ENCODE data around the gene MAD2L2.

Gene MAD2L2

DNA sequence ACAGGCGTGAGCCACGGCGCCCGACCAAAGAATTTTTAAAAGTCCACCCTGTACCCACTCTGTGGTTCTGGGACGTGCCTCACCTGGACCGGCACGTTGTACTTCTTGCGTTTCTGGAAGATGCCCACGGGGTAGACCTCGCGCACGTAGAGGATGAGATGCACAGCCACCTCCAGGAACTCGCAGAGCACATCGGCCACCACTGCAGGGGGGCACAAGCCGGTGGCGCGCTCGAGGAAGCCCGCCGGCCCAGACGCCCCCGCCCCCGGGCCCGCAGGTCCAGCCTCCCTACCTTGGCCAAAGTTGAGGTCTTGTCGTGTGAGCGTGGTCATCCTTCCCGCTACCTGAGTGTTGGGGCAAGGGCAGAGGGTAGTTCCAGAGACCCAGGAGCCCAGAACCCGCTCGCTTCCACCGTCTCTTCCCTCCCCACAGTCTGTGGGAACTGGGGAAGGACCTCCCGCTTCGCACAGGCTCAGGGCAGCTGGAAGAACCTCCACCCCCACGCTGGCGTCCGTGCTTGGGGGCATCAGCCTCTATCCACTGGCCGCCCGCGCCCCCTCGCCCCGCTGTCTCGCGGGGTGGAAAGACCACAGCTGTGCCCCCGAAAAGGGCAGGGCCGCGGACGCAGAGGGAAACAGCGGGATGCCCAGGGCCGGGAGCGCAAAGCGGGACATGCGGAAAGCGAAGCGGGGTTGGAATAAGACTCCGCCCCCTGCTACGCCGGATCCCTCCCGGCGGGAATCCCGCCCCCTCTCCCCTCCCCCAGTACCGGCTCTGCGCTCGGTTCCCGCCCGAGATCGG, 478 bp downstream of the MAD2L2 start:
- peak in 1 of 2 experiments; percentile 41 for DNase-seq

DNA sequence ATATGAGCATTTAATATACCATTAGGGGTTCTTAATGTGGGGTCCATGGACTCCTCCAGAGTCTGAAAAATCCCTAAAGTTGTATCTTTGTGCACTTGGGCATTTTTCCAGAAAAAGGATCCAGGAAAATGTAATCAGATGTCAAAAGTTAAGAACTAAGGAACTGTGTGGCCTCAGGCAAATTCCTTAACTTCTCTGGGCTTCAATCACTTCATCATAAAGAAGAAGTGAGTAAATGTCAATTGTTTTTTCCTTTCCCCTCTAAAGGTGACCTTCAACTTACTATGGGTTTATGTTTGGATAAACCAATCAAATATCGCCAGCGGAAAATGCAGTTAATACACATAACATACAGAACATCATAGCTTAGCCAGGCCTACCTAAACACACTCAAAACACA, 2.5 kb downstream of the MAD2L2 start:
- DNase-seq, result no peak

DNA sequence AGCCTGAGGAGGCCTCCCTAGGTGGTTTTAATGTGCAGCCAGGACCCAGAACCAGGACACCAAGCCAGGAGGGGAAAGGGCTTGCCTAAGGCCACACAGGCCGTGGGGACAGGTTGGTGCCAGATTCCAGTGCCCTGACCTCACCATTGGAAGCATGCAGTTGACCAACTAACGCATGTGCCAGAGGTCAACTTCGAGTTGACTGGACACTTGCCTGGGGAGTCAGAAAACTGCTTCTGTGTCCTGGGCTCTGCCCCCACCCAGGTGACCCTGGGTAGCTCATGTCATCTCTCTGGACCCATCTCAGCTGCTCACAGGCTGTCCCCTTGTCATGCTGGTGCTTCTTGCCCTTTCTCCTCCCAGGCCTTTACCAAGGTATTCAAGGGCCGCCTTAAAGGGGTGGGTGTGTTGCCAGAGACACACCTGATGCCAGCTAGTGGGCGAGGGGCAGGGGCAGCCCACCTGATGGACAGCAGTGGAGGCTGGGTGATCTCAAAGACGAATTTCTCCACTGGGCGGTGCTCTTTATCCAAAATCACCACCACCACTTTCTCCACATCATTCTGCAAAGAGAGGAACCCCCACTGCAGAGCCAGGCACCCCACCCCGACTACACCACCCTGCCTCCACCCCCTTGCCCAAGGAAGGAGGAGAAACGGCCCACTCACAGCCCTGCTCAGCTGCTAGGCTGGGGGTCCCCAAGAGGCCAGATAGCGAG, 4.4 kb downstream of the MAD2L2 start:
- DNase-seq, result peak in 1 of 2 experiments; percentile 5

DNA sequence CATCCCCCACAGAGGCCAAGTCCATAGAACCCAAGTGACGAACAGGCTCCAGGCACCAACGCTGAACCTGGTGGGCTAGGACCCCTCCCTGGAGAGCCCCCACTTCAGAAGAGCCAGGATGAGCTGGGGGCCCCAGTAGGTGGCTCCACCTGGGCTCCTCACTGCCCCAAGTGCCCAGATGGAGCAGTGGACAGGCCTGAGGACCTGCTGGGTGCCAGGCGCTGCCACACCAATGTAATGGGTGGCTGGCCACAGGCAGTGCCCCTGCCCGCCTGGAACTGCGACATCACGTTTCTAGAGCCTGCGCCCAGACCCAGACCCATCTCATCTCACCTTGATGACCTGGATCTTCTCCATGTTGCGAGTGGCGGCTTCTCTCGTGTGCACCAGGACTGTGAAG, 5.6 kb downstream of the MAD2L2 start:
- DNase-seq, result no peak

DNA sequence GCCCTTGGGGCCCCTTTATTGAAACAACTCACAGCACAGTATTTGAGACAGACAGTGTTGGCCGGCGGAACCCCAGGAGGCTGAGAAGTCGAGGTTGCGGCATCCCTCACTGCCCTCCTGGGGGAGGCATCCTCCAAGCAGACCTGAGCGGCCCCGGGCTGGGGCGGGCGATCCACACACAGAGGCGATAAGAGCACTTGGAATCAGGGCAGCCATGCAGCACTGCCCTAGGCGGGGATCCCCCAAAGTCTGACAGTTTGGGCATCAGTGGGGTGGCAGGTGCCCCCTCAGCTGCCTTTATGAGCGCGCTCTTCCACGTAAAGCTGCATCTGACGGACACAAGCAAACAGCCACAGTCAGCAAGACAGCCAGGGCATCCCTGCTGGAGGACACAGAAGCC, 6.5 kb downstream of the MAD2L2 start:
- DNase-seq, result no peak

DNA sequence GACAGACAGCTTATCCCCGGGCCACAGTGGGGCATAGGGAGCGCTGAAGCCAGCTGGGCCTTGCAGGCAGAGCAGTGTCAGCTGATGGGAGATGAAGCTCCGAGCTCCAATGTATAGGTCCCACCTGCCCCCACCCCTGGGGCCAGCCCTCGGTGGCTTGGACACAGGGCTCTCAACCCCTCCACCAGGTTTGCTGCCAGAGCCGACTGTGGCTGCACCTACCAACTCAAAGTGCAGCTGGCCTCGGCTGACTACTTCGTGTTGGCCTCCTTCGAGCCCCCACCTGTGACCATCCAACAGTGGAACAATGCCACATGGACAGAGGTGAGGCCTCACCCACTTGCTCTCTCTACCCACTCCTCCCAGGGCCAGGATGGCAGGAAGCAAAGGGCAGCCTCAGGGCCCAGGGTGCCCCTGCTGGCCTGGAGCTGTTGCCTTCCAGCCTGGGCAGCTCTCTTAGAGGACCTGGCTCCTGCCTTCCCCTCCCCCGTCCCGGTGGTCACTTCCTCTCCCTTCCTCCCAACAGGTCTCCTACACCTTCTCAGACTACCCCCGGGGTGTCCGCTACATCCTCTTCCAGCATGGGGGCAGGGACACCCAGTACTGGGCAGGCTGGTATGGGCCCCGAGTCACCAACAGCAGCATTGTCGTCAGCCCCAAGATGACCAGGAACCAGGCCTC, 7.7 kb downstream of the MAD2L2 start:
- DNase-seq, result no peak

DNA sequence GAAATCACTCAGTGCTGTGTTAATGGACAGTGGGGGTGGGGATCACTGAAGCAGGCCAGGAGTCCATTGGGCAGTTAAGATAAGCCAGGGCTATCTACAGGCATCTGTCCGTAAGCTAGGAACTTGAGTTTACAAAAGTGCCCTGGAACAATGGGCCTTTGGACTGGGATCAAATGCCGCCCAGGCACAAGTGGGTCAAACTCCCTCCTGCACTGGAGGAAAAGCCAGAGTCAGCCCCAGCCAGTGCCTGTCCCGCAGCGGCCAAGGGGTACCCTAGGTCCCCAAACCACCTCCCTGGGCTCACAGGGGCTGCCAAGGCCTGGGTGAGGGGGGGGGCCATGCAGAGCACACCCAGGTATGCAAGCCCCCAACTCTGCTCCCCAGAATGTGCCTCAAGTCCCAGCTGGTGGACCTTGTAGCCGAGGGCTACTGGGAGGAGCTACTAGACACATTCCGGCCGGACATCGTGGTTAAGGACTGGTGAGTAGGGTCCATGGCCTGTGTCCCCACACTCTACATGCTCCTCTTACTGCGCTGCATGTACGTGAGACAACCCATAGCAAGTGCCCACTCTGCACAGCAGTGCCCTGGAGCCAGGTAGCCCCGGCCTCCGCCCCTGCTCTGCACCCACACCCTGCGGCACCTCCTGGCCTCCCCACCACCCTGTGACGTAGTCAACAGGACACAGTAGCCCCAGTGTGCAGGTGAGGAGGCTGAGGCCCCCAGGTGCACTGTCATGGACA, 9.2 kb downstream of the MAD2L2 start:
- DNase-seq, result no peak

DNA sequence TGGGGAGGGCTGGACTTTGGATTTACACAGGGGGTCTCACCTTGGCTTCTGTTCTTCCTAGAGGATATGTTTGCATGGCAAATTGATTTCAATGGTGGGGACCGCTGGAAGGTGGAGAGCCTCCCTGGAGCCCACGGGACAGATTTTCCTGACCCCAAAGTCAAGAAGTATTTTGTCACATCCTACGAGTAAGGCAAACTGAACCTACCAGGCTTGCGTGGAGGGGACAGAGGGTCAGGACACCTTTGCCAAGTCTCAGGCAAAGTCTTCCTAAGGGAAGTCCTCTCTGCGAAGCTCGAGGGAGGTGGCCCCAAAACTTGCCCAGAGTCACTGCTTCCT, 9.8 kb downstream of the MAD2L2 start:
- DNase-seq, result no peak

DNA sequence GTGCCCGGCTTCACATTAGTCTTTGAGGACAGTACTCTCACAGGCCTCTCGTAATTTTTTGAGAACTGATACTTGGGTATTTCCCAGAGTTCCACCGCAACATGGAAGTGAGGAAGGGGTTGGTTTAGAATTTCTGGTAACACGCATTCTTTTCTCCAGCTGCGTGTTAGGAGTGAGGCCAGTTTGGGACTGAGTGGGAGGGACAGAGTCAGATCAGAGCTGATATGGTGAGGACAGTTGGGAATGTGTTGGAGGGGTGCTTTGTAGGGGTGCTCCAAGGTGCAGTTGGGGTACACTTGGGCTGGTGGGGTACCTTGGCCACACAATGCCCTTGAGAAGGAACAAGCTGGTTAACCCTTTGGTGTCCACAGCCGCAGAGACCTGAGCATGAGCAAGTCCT, 10.2 kb downstream of the MAD2L2 start:
- DNase-seq, result no peak

DNA sequence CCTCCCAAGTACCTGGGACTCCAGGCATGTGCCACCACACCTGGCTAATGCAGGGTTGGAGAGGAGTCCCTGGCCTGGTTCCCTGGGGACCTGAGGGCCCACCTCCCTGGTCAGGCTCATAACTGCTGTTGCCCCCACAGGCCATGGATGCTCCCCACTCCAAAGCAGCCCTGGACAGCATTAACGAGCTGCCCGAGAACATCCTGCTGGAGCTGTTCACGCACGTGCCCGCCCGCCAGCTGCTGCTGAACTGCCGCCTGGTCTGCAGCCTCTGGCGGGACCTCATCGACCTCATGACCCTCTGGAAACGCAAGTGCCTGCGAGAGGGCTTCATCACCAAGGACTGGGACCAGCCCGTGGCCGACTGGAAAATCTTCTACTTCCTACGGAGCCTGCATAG, 12.4 kb downstream of the MAD2L2 start:
- DNase-seq, result no peak

DNA sequence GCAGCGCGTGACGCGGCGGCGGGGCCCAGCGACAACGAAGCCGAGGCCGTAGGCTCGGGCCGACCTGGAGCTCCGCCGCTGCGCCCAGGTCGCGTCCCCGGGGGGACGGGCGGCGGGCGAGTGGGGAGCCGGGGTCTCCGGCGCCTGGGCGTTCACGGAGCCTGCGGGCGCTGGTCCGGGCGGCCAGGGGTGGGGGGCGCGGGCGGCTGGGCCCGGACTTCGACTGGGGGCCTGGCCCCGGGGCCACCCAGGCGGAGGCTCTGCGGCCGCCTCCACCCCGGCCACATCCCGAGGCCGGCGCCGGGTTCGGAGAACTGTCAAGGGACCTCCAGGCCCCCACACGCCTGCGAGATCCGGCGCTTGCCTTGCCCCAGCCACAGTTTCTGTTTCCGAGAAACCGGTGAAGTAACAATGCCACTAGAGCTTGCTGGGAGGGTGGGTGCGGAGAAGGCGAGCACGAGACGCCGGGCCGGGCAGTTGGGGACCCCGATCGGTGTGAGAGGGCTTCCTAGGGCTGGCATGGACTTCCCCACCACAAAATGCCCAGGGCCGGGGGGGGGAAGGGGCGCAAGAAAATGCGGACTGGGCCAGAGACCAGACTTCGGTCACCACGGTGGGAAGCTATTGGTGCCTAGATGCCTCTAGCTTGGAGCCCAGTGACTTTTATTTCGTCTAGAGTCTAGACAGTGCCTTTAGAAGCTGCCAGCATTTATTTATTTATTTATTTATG, 16.4 kb downstream of the MAD2L2 start:
- peak; percentile 47 to 53 for DNase-seq

DNA sequence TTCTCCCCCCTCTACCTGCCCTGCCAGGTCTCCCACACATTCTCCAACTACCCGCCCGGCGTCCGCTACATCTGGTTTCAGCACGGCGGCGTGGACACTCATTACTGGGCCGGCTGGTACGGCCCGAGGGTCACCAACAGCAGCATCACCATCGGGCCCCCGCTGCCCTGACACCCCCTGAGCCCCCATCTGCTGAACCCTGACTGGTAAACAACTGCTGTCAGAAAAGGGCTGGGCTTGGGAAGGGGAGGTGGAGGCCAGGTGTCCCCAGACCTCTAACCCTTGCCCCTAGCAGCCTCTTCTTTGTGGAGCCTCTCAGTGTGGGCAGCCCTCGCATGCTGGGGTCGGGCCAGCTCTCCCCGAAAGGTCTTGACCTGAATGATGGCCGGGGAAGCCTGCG, 19.8 kb downstream of the MAD2L2 start:
- DNase-seq, result no peak

DNA sequence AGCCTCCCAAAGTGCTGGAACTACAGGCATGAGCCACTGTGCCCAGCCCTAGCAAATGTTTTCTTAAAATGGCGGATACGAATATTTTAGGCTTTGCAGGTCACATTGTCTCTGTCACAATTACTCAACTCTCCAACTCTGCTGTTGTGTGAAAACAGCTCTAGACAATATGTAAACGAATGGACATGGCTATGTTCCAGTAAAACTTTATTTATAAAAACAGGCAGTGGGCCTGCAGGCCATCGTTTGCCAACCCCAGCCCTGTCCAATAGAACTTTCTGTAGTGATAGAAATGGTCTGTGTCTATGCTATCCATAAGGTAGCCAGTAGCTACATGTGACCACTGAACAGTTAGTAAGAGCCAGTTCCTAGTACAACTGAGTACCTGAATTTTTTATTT, 21.2 kb downstream of the MAD2L2 start:
- no peak for DNase-seq

DNA sequence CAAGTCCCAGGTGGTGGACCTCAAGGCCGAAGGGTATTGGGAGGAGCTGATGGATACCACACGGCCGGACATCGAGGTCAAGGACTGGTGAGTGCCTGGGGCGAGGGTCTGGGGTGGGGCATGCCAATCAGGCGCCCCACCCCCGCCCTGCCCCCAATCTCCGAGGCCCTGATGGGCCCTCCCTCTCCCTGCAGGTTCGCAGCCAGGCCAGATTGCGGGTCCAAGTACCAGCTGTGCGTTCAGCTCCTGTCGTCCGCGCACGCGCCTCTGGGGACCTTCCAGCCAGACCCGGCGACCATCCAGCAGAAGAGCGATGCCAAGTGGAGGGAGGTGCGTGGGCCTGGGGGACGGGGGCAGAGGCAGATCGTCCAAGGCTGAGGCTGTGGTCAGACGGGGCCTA, 22.4 kb downstream of the MAD2L2 start:
- DNase-seq, result no peak

DNA sequence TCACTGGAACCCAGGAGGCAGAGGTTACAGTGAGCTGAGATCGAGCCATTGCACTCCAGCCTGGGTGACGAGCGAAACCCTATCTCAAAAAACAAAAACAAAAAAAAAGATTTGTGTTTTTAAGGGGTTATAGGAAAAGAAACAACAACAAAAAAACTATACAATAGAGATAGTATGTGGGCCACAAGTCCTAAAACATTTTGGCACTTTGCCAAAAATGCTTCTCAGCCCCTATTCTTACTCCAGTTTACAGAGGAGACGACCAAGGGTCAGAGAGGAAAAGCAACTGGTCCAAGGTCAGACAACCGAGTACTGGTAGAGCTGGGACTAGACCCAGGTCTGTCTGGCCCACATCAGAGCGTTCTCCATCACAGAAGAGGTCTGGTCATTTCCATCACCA, 23.3 kb downstream of the MAD2L2 start:
- no peak for DNase-seq

DNA sequence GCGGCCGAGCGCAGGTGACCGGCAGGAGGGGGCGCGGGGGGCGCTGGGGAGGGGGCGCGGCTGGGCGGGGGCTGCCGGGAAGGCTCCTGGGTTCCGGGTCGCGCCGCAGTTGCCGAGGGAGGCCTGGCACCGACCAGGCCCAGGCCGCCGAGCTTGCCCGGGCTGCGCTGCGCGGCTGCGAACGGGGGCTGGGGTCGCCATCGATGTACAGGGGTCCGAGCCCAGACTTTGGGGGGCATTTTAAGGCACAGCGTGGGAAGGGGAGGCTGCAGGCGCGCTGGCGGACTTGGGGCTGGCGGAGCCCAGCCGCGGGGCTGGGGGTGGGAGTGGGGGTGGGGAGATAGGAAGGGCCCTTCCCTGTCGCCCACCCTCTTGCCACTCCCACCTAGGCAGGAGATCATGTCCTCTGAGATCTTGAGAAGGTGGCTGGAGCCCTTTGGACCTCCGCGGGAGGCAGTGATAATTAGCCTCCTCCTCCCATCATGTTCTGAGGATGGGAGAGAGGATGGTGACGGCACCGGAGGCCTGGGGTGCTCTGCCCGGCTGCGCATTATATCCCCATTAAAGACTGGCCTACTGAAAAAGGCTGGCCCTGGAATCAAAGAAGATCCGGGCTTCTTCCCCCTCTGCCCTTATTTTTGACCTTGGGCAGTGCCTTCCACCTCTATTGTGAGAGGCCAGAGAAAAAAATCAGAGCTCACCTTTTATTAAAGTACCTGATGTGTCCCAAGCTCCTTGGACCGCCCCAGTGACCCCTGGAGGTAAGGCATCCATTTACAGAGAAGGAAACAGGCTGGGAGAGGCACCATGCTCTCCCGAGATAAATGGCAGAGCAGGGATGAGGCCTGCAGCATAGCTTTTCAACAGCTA, 25.8 kb downstream of the MAD2L2 start:
- no peak for DNase-seq

DNA sequence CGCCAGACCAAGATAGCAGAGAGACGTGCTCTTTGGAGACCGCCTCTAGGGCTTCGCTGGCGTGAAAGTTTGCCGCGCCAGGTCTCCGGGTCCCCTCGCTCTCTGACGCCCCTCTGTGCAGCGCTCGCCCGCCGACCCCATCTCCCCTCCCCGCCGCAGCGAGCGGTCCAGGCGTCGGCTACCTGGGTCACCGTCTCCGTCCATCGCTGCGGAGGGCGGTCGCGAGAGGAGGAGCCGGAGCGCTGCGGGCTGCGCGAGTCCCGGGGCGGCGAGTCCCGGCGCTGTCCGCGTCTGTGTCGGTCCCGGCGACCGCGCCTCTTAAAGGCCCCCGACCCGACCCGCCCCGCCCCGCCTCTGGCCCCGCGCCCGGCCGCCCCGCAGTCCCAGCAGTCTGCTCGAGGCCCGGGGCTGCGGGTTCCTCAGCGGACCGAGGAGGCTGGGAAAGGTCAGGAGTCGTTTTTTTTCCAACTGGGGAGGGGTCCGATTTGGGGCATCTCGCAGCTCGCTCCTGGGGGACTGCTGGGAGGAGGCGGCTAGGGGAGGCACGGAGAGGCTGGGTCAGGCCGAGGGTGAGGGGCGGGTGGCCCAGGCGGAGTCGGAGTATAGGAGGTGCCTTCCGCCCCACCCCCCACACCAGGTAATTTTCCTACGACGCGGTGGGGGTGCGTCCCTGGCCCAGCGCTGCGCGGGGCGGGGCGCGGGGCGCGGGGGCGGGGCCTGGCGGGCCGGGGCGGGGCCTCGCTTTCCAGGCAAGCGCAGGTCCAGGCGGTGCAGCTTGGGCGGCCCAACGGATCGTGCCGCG, 26.6 kb downstream of the MAD2L2 start, which contains the start of the genes FBXO2 and FBXO44:
FBXO2 (minus strand) TSS at position 293 of the 802 bp plus-strand sequence; CDS start at position 204, 89 bp downstream.
FBXO44 (plus strand) TSS at position 741 of the 802 bp plus-strand sequence. CDS start 959 bp downstream, outside the sequence.
- no peak for DNase-seq

DNA sequence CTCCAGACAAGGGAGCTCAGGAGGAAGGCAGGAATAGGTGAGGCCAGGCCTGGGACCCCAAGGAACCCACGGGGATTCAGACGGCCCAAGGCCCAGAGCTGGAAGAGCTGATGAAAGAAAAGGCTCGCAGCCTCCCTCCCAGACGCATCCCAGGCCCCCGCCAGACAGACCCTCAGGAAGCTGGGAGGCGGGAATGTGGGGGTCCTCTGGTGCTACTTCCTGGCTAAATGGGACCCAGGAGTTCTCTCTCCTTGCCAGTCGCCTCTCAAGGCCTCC, 27.1 kb downstream of the MAD2L2 start:
- DNase-seq, result no peak

DNA sequence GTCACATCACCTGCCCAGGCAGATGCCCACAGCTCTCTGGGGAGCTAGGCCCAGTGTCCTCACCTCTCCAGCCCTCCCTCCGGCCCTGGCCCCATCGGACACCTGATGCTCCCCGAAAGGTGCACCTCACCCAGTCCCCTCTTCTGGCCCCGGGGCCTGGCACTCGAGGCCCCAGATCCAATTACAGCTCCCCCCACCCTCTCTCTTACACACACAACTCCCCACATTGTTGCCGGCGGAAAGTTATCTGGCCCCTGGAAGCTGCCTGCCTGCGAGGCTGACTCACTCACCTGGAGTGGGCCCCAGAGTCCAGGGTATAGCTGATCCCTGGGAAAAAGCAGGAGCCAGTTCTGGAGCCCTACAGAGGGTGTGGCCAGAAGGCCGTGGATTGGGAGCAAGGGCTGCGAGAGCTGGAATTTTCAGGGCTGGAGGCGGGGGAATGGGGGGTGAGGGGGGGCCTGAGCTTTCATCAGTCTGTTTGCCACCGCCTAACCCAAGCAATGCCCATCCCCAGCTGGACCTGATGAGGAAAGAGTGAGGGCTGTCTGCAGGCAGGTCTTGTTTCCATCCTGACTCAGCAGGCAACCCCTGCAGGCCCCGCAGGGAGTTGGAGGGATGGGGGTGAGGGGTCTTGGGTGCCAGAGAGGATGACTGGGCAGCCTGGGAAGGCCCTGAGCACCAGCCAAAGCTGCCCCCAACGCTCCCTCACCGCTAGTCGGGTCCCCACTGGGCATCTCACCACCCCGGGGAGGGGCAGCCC, 27.7 kb downstream of the MAD2L2 start:
- no peak for DNase-seq

DNA sequence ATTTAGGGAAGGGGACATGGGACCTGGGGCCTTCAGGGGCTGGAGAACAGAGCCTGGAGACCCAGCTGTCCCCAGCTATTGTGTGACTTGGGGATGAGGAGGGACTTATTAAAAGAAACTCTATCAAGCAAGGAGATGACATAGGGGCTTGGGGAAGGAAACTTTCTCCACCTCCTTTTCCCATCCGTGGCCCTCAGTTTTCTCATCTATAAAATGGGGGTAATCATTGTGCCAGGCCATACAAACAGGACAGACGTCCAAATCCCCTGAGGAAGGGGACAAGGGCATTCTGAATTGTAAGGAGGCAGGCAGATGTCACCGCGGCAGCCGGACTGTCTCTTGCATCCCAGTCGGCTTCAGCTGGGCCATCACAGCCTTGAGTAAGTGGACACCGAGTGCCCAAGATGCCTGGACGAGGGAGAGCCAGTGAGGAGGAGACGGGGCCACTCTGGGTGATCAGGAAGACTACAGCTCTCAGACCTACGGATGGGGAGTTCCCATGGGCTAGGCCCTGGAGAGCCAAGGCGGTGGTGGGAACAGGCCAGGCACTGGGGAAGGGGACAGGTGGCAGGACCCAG, 28.7 kb downstream of the MAD2L2 start:
- no peak for DNase-seq

All from Kasumi-1 (cell line).